HG03575 (cell line): ENCODE data around the gene GHRL.

Experiments used
- ATAC-seq: cut with Tn5 transposase; IDR thresholded peaks from one replicate; pipeline ENCODE4 v1.9.1; 2021; ENCODE audit not compliant: unreplicated experiment, insufficient number of reproducible peaks, low FRiP score; ENCODE audit errors: extremely low read depth

The GHRL gene

DNA sequence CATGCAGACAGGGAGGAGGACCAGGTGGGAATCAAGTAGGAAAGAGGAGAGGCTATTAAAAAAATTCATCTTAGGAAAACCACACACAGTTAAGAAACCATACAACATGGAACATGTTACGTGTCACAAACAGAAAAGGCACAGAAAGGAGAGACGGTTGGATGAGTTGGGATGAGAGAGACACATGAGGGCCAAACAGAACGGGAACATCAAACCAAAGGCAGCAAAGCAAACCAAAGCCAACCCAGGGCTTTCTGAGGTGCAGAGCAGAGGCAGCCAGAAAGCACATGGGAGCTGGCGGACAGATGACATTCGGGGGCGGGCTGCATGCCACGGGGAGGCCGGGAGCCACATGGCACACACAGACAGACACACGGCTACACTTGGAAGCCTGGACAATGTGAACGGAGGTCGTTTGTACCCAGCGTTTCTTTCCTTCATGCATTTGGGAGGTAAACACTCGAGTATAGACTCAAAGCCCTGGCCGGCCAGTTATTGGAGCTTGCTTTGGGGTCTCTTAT, 36.8 kb upstream of the GHRL start:
- no peak for ATAC-seq

DNA sequence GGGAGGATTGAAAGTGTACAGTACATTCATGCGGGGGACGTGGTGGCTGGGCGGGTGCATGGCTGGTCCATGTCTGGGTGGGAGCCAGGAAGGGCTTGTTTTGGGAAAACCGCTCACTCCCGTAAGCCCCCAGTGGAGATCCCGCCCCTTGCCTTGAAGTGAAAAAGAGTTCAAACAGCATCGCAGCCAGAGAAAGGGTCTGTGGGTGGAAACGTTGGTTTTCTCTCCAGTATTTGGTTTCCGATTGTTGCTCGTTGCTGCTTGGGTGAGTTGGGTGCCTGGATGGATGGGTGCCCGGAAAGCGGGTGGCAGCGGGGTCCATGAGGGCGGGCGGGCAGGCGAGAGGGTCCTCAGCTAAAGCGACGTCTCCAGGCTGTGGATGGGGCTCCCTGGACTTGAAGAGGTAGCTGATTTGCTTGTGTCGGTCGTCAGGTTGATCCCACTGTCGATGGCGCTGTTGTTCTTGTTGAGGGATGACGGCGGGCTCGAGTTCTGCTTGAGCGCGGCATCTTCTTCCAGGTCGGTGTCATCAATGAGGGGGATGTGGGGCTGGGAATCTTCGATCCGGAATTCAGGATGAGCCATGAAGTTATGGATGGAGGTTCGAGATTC, 35.8 kb upstream of the GHRL start:
- ATAC-seq, result no peak

- no peak for ATAC-seq
These were observed 34.8 kb upstream of the GHRL start for GRCh38 chr3:10327592-10327991.

DNA sequence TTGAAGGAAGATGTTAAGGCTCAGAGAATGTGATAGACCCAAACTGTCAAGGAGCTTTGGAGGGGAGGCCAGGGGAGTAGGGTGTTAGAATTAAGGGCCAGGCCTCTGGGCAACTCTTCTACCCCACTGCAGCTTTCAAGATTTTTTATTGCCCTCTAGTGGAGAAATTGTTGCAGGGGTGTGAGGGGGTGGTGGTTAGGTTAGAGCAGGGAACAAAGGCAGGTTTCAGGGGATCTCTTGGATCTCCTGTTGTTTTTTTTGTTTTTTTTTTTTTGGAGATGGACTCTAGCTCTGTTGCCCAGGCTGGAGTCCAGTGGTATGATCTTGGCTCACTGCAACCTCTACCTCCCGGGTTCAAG, 29.6 kb upstream of the GHRL start:
- ATAC-seq, result no peak

DNA sequence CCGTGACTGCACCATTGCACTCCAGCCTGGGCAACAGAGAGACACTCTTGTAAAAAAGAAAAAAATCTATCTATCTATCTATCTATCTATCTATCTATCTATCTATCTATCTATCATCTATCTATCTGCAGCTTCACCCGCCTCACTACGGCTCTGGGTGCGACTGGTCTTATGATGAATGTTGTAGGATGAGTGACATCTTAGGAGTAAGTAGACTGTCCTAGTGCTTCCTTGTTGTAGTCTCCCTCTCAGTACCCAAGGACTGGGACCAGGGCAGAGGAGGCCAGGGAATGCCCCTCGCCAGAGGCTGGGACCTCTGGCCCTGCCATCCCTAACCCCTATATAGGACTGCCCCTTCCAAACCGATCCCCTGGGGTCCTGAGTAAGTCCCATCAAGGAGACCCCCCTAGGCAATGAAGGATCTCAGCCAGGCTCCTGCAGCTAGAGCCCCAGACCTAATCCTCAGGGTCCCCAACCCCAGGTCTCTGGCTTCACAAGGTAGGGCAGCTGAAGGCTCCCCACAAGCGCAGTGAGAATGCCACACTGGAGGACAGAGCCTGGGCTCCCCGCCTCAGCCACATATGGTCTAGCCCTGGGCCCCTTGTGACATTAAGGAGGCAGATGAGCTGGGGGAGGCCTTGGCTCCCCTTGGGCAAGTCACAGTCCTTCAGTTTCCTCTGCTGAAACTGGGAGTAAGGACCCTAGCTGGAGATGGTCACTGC, 29.0 kb upstream of the GHRL start:
- no peak for ATAC-seq

GRCh38 chr3:10320320-10320677, 27.6 kb upstream of the GHRL start:
- no peak for ATAC-seq

- no peak for ATAC-seq
These were observed 27.1 kb upstream of the GHRL start for GRCh38 chr3:10319804-10320203.

- ATAC-seq, result no peak
These were observed 26.5 kb upstream of the GHRL start for GRCh38 chr3:10319251-10319650.

DNA sequence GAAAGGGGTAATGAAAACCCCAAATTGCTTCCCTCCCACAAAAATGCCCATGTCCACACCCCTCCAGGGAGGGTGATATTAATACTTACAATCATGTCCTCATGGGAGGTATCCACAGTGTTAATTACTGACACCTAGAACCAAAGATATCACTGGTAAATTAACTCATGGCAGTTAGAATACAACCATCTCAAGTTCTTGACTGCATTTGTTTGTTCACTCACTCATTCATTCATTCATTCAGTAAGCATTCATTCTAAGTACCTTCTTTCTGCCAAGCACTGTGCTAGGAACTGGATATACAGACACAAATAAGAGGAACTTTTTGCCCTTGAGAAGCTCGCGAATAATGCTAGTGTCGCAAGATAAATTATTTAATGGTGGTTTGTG, 25.2 kb upstream of the GHRL start:
- ATAC-seq, result no peak

- ATAC-seq, result no peak
These were observed 24.7 kb upstream of the GHRL start for GRCh38 chr3:10317311-10317960.

DNA sequence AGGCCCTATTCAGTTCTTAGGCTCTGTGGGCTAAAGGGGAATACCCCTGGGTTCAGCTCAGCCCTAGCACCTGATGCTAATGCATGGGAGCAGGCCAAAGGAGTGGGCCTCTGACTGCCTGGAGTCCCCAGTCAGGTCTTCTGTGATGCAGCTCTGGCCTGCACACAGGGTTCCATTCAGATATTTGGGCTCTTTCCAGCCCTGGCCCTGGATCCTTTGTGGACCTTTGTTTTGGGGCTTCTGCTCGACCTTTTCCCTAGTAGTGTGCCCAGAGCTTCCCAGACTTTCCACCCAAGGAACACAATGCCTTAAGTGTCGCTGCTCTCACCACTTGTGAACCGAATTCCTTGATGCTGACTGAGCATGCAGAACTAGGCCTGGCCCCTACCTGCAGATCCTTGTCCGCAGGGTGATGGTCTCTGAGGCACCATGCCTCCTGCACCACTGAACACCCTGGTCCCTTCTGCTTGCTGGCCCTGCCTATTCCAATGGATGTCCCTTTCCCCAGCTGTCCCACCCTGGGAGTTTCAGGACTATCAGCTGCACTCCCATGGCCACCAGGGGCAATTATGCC, 23.1 kb upstream of the GHRL start:
- ATAC-seq, result no peak

DNA sequence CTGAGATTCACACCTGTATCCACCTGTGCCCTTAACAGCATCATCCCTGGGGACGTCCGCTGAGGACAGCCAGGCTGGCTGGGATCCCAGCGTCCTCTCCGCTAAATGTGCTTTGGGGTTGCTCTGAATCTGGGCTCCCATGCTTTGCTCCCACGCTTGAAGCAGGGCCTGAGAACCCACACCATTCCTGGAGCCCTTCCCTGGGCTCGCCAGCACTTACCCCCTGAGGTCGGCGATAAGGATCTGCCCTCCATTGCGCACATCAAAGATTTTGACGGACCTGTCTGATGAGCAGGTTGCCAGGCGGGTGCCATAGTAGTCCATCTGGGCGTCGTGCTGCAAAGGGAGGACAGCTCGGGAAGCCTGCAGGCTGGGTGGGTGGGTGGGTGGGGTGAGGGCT, 22.4 kb upstream of the GHRL start:
- no peak for ATAC-seq

DNA sequence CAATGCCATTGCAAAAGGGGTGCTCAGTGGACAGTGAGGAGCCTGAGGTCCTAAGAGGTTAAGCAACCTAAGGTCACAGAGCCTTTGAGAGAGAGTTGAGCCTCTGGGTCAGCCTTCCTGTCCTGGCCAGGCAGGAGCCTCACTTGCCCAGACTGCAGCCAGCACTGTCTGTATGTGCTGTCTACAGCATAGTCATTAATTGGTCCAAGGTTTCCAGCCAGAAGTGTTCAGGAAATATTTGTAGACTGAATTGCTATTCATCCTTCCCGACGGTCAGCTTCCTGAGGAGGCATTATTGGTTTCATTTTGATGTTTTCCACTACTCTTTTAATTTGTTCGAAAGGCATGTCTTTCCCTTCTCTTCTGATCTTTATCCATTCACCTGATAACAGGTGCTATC, 20.1 kb upstream of the GHRL start:
- ATAC-seq, result no peak

DNA sequence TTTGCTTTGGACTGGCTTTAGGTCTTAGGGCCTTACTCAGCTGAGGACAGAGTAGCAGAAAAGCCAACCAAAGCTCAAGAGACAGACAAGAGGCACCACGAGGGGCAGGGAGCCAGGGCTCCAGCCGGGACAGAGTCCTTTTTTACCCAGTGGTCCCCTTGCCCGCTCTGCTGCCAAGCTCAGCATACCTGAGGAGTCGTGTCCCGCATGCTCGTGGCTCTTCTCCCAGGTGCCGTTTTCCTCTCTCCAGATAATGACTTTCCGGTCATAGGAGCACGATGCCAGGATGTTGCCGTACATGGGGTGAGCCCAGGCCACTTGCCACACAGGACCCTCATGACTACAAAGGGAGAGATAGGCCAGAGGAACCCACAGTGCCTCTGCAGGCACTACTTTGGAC, 19.6 kb upstream of the GHRL start:
- no peak for ATAC-seq

- ATAC-seq, result no peak
These were observed 19.0 kb upstream of the GHRL start for GRCh38 chr3:10311710-10312109.

GRCh38 chr3:10310578-10310977, 17.8 kb upstream of the GHRL start:
- ATAC-seq, result no peak

DNA sequence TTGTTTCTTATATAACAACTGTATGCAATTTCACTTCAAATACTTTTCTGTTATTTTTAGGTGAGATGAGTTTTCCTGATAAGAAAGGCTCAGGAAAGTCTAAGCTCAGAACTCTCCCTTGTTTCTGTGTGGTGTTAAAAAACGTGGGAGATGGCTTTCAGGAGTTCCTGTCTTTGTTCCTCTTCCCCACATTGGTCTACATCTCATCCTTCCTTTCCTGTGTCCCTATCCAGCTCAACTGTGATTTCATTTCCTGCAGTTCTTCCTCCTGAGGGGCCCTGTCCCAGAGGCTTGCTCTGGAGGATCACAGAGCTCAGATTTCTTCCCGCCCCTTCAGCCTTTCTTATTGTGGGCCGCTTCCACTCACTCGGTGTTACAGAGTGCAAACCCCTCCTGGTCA, 17.0 kb upstream of the GHRL start:
- ATAC-seq, result no peak

DNA sequence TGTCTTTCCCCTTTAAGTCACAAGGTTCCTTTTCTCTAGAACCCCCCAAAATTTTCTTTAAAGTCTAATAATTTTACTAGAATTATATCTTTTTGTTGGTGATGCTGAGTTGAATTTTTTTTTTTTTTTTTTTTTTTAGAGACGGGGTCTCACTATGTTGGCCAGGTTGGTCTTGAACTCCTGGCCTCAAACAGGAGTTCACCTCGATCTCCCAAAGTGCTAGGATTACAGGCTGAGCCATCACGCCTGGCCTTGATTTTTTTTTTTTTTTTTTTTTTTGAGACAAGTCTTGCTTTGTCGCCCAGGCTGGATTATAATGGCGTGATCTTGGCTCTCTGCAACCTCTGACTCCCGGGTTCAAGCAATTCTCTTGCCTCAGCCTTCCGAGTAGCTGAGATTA, 15.9 kb upstream of the GHRL start:
- no peak for ATAC-seq

GRCh38 chr3:10306156-10306555, 13.4 kb upstream of the GHRL start:
- ATAC-seq, result no peak

- ATAC-seq, result no peak
These were observed 12.7 kb upstream of the GHRL start for GRCh38 chr3:10305331-10305902.
